Endothelial cell of umbilical vein (primary cell): ENCODE results near the gene NME5. TPM values are rescaled to one million over a fixed set of nuclear protein-coding genes. Genes with fewer than 3 reads are reported as not detected.

Experiments
- BruUV-seq: library from RNA; stranded (reverse); fragments of 400-500 nt; replicated peaks from 2 replicates; lab custom pipeline; 2021; lab: Mats Ljungman, UMichigan
- CTCF ChIA-PET: fragments of 300-600, 350-600 bp; sonication (Branson Sonifier 250); formaldehyde crosslinking; loops from one replicate; lab custom pipeline; 2021; ENCODE audit warnings: antibody characterized with exemption, inconsistent platforms; lab: Charles Lee
- POLR2A ChIA-PET: fragments of 300-600, 350-600 bp; sonication (Branson Sonifier 250); formaldehyde crosslinking; loops from one replicate; lab custom pipeline; 2021; ENCODE audit warnings: antibody characterized with exemption, inconsistent platforms; lab: Charles Lee
- DNase-seq: peaks from one replicate; pipeline ENCODE4 v3.0.0-alpha.2; 2011; ENCODE audit warnings: low read depth, low spot score
- FAIRE-seq: peaks from 2 replicates; lab custom pipeline; 2011; peaks lifted over from hg19 to GRCh38; lab: Jason Lieb, UNC
- H2AFZ ChIP-seq: 2 replicates; pipeline ENCODE4 v1.6.0; 2012; ENCODE audit warnings: low read depth, low read length, control low read depth, inconsistent platforms
- H3K27ac ChIP-seq: 2 replicates; pipeline ENCODE4 v1.5.1; 2011; ENCODE audit warnings: low read depth, mild to moderate bottlenecking, control low read depth, low read length, moderate library complexity; ENCODE audit not compliant: insufficient read depth
- H3K27me3 ChIP-seq, 2 experiments: 2 replicates each; pipeline versions ENCODE4 v1.6.0 to v1.6.1; 2011; ENCODE audit warnings: low read length in 2 of 2, mixed read lengths in 1 of 2; ENCODE audit not compliant: control insufficient read depth in 2 of 2, insufficient read depth in 2 of 2
- H3K36me3 ChIP-seq, 2 experiments: 2 replicates in 1 of 2; 3 replicates in 1 of 2; pipeline ENCODE4 v1.5.1; 2011; ENCODE audit warnings: low read length in 2 of 2, mild to moderate bottlenecking in 1 of 2, moderate library complexity in 1 of 2; ENCODE audit not compliant: control insufficient read depth in 2 of 2, insufficient read depth in 2 of 2; ENCODE audit errors: extremely low read depth in 1 of 2
- H3K4me1 ChIP-seq: 3 replicates; pipeline ENCODE4 v1.5.1; 2011; ENCODE audit warnings: mild to moderate bottlenecking, low read length; ENCODE audit not compliant: control insufficient read depth, insufficient read depth; ENCODE audit errors: extremely low read depth
- H3K4me2 ChIP-seq: 2 replicates; pipeline ENCODE4 v1.6.1; 2011; ENCODE audit warnings: low read length, control low read depth, mixed read lengths; ENCODE audit not compliant: insufficient read depth
- H3K4me3 ChIP-seq, 3 experiments: fragments of 200-600 bp in 1 of 3; sonication (generic), shearing (Covaris generic) in 1 of 3; replicated peaks in 1 of 3; 2 replicates each; pipeline ENCODE4 v1.5.1; 2011 to 2016; ENCODE audit warnings: control low read depth in 3 of 3, low read length in 3 of 3, mild to moderate bottlenecking in 2 of 3, inconsistent platforms in 1 of 3, low read depth in 1 of 3, moderate library complexity in 1 of 3; ENCODE audit not compliant: insufficient read depth in 1 of 3
- H3K79me2 ChIP-seq: 2 replicates; pipeline ENCODE4 v1.6.0; 2012; ENCODE audit warnings: low read length, inconsistent platforms; ENCODE audit not compliant: control insufficient read depth, insufficient read depth
- H3K9ac ChIP-seq: replicated peaks from 2 replicates; pipeline ENCODE3; 2011; ENCODE audit warnings: low read length, control low read depth; ENCODE audit not compliant: insufficient read depth; ENCODE audit errors: extremely low read depth
- H3K9me1 ChIP-seq: replicated peaks from 3 replicates; pipeline ENCODE4 v1.6.0; 2011; ENCODE audit warnings: mild to moderate bottlenecking, low read length; ENCODE audit not compliant: control insufficient read depth, insufficient read depth; ENCODE audit errors: extremely low read depth
- H3K9me3 ChIP-seq: replicated peaks from 2 replicates; pipeline ENCODE4 v1.5.1; 2012; ENCODE audit warnings: low read length, inconsistent platforms; ENCODE audit not compliant: control insufficient read depth, insufficient read depth
- H4K20me1 ChIP-seq: replicated peaks from 2 replicates; pipeline ENCODE3; 2011; ENCODE audit warnings: mild to moderate bottlenecking, low read length; ENCODE audit not compliant: control insufficient read depth, insufficient read depth; ENCODE audit errors: extremely low read depth
- EZH2 ChIP-seq: IDR thresholded peaks from 2 replicates; pipeline ENCODE4 v1.6.1; 2012; ENCODE audit warnings: borderline replicate concordance, low read depth, mild to moderate bottlenecking, moderate library complexity, low read length, inconsistent platforms; ENCODE audit not compliant: severe bottlenecking
- FOS ChIP-seq: IDR thresholded peaks from 2 replicates; pipeline ENCODE4 v1.6.1; 2011; ENCODE audit warnings: mild to moderate bottlenecking, low read length, moderate library complexity, borderline replicate concordance; ENCODE audit not compliant: insufficient read depth
- GATA2 ChIP-seq: IDR thresholded peaks from 2 replicates; pipeline ENCODE4 v1.7.0; 2011; ENCODE audit warnings: low read depth, mild to moderate bottlenecking, moderate library complexity, mixed read lengths, low read length; ENCODE audit not compliant: insufficient read length, insufficient read depth
- JUN ChIP-seq: IDR thresholded peaks from 2 replicates; pipeline ENCODE4 v1.6.1; 2011; ENCODE audit warnings: borderline replicate concordance, low read depth; ENCODE audit not compliant: insufficient read length, insufficient read depth
- MAX ChIP-seq: IDR thresholded peaks from 2 replicates; pipeline ENCODE4 v1.6.1; 2011; ENCODE audit not compliant: insufficient read depth, insufficient read length
- MYC ChIP-seq: IDR thresholded peaks from one replicate; pipeline ENCODE4 v1.6.1; 2011; ENCODE audit warnings: mild to moderate bottlenecking, low read depth, low read length
- POLR2A ChIP-seq: IDR thresholded peaks from 2 replicates; pipeline ENCODE4 v1.6.1; 2012; ENCODE audit warnings: low read depth, mild to moderate bottlenecking, control low read depth, low read length
- POLR2AphosphoS5 ChIP-seq: IDR thresholded peaks from 2 replicates; pipeline ENCODE4 v1.6.1; 2012; ENCODE audit warnings: low read depth, mild to moderate bottlenecking, control low read depth, low read length, moderate library complexity; ENCODE audit not compliant: insufficient read depth
- dilution Hi-C: fragments of 300-500 bp; cut with MboI; formaldehyde crosslinking; loops from one replicate; pipeline ENCODE4 v1.15.0; 2019; ENCODE audit warnings: low sequenced_read_pairs; ENCODE audit not compliant: extremely low pct_ligation_motif_present
- intact Hi-C: fragments of 100-400 bp; cut with micrococcal nuclease; formaldehyde crosslinking; loops from one replicate; pipeline ENCODE4 v1.10.0; 2022
- polyA plus RNA-seq, 4 experiments: library from polyadenylated mRNA; depleted of rRNA in 3 of 4; stranded (reverse) in 3 of 4; unstranded in 1 of 4; fragments of >200 nt; gene quantifications; 2 replicates each; pipeline versions ENCODE4 v1.2.1 to v1.2.3, GENCODE V29; 2011 to 2012; ENCODE audit warnings: missing spikeins in 1 of 4
- total RNA-seq: library from RNA; stranded (reverse); gene quantifications from 2 replicates; pipeline ENCODE4 v1.2.3, GENCODE V29; 2021
- TF ChIP-seq, protein P1 (sequence below), 2 donors: IDR thresholded peaks; 1 replicate in 1 of 2; 2 replicates in 1 of 2; pipeline ENCODE4 v1.5.1; 2011; ENCODE audit warnings: low read length in 2 of 2, mild to moderate bottlenecking in 2 of 2, moderate library complexity in 2 of 2, control low read depth in 1 of 2, inconsistent platforms in 1 of 2, low read depth in 1 of 2; ENCODE audit not compliant: insufficient read depth in 1 of 2; ENCODE audit errors: extremely low read depth in 1 of 2

Gene NME5
- total and polyA plus RNA-seq, 2 donors (not counting 3 experiments of a cell fraction or from before 2014, with no cell fraction given): 0.11 to 1.5 TPM

DNA sequence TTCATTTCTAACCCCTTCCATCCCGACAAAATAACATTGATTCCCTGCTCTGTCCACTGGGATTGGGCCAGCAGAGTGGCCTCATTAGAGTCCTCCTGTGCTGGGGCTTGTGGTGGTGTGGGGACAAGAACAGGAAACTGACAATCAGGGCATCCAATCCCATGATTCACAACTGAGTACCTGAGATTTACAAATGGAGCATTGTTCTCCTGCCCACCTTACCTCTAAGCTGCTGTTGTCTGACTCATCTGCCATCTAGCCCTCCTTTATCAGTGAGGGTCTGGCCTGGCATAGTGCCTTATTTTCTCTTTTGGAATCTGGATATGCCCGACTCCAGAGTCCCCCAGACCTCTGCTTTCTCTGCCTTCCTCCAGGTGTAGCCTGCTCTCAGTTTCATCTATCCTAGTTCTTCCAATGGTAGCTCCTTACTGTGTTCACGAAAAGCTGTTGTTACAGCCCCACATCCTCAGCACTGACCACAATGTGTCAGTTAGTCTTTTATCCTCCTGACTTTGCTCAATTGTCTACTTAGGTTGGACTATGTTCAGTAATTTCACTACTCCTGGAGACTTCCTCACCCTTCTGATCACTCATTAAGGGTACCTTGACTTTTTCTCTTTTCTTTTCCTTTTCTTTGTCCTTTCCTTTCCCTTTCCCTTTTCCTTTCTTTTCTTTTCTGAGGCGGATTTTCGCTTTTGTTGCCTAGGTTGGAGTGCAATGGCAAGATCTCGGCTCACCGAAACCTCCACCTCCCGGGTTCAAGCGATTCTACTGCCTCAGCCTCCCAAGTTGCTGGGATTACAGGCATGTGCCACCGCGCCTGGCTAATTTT, 42.0 kb downstream of the NME5 start:
- Histone ChIP-seq H3K36me3 (no peaks in the 10 kb centered on the region), H3K27ac (no peak overlapping the region), H3K4me2 (no peak overlapping the region), H3K79me2 (no peaks in the 10 kb centered on the region), H3K27me3 (peaks cover 12 to 33% of the 10 kb centered on the region in 2 experiments), H3K9me3 (no peaks in the 10 kb centered on the region), H2AFZ (no peak overlapping the region), H3K9ac (no peak overlapping the region), H3K4me3 (no peak overlapping the region), H3K4me1 (no peaks in the 10 kb centered on the region), H4K20me1 (no peaks in the 10 kb centered on the region), H3K9me1 (no peaks in the 10 kb centered on the region)
- DNase-seq: no peak
- no TSS peak for BruUV-seq
- TF ChIP-seq POLR2AphosphoS5: no peak
- TF ChIP-seq EZH2: no peak
- TF ChIP-seq FOS: no peak
- TF ChIP-seq POLR2A: no peak
- no peak for TF ChIP-seq GATA2
- no peak for TF ChIP-seq MYC
- no peak for TF ChIP-seq MAX
- TF ChIP-seq JUN: no peak
- TF ChIP-seq, protein P1, sequence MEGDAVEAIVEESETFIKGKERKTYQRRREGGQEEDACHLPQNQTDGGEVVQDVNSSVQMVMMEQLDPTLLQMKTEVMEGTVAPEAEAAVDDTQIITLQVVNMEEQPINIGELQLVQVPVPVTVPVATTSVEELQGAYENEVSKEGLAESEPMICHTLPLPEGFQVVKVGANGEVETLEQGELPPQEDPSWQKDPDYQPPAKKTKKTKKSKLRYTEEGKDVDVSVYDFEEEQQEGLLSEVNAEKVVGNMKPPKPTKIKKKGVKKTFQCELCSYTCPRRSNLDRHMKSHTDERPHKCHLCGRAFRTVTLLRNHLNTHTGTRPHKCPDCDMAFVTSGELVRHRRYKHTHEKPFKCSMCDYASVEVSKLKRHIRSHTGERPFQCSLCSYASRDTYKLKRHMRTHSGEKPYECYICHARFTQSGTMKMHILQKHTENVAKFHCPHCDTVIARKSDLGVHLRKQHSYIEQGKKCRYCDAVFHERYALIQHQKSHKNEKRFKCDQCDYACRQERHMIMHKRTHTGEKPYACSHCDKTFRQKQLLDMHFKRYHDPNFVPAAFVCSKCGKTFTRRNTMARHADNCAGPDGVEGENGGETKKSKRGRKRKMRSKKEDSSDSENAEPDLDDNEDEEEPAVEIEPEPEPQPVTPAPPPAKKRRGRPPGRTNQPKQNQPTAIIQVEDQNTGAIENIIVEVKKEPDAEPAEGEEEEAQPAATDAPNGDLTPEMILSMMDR (IDR thresholded peaks at IDR 0.05; ENCODE audit: extremely low read depth in 1 of 2, insufficient read depth in 1 of 2, low read depth in 1 of 2, low read length in 2 of 2): no peak
- intact Hi-C loops: no loop called here
- CTCF ChIA-PET: interaction anchor here (1.0 kb wide), 1 partner anchor 10 kb away, joined by 3 read pairs; no protein-coding TSS in a partner anchor
- POLR2A ChIA-PET: no interaction called here
- no peak for FAIRE-seq
- dilution Hi-C loops: no loop called here
